NCI-H345 treated with DMSO at 0.1 percent for 48 hours (cell line): Measurements from ENCODE around the gene DCP2.

Experiments used
- DNase-seq: peaks from one replicate; lab custom pipeline; 2025; ENCODE audit not compliant: unreplicated experiment; lab: John Stamatoyannopoulos, UW

The DCP2 gene

GRCh38 chr5:112965733-112966306 is 10.8 kb upstream of the DCP2 start:
- no peak for DNase-seq

- no peak for DNase-seq
These were observed 9.0 kb upstream of the DCP2 start for GRCh38 chr5:112967520-112968083.

GRCh38 chr5:112968411-112969106 is 8.0 kb upstream of the DCP2 start:
- no peak for DNase-seq

- DNase-seq = no peak
These were observed 5.3 kb upstream of the DCP2 start for GRCh38 chr5:112971276-112971675.

GRCh38 chr5:112973036-112973435 is 3.6 kb upstream of the DCP2 start:
- DNase-seq = no peak

- no peak for DNase-seq
These were observed 2.7 kb upstream of the DCP2 start for GRCh38 chr5:112973904-112974303.

- DNase-seq = no peak
These were observed 1.7 kb upstream of the DCP2 start for GRCh38 chr5:112974901-112975300.

- peak; percentile 45 for DNase-seq
These were observed 722 bp upstream of the DCP2 start for GRCh38 chr5:112975721-112976431.

- DNase-seq = no peak
These were observed 853 bp downstream of the DCP2 start for GRCh38 chr5:112977440-112977861.

- no peak for DNase-seq
These were observed 2.2 kb downstream of the DCP2 start for GRCh38 chr5:112978836-112979235.

- DNase-seq = no peak
These were observed 3.1 kb downstream of the DCP2 start for GRCh38 chr5:112979723-112980122.

- DNase-seq = no peak
These were observed 6.8 kb downstream of the DCP2 start for GRCh38 chr5:112983363-112983762.

GRCh38 chr5:112986224-112986623 is 9.6 kb downstream of the DCP2 start:
- DNase-seq = no peak

- peak; percentile 6 for DNase-seq
These were observed 19.4 kb downstream of the DCP2 start for GRCh38 chr5:112995764-112996618.

- DNase-seq = no peak
These were observed 20.3 kb downstream of the DCP2 start for GRCh38 chr5:112996830-112997374.

- DNase-seq = no peak
These were observed 21.7 kb downstream of the DCP2 start for GRCh38 chr5:112998296-112998695.

- DNase-seq = no peak
These were observed 23.9 kb downstream of the DCP2 start for GRCh38 chr5:113000466-113000865.

- no peak for DNase-seq
These were observed 25.8 kb downstream of the DCP2 start for GRCh38 chr5:113002423-113002822.

GRCh38 chr5:113003763-113004162 is 27.2 kb downstream of the DCP2 start:
- DNase-seq = no peak

- no peak for DNase-seq
These were observed 28.9 kb downstream of the DCP2 start for GRCh38 chr5:113005454-113005853.
